Gastroesophageal sphincter (tissue), 4 donors: ENCODE measurements around the gene CUBN. TPM values are rescaled to one million over a fixed set of nuclear protein-coding genes. Genes with fewer than 3 reads are reported as not detected.

Experiments
- ATAC-seq: fragments of 150-250 bp; one replicate; pipeline ENCODE4 v1.9.1; 2016; ENCODE audit warnings: mild to moderate bottlenecking, moderate library complexity
- H3K27ac ChIP-seq, 4 donors: fragments of 200-600 bp; sonication (generic) in 3 of 4; 1 replicate in 3 of 4; 2 replicates in 1 of 4; pipeline ENCODE4 v1.5.1; 2016 to 2019
- H3K27me3 ChIP-seq: fragments of 200-600 bp; sonication (generic); one replicate; pipeline ENCODE4 v1.5.1; 2019
- H3K36me3 ChIP-seq, 2 donors: fragments of 200-600 bp; sonication (generic); one replicate each; pipeline ENCODE4 v1.5.1; 2019; ENCODE audit warnings: control low read depth in 1 of 2
- H3K4me1 ChIP-seq, 3 donors: fragments of 200-600 bp; sonication (generic); 1 replicate in 2 of 3; 2 replicates in 1 of 3; pipeline ENCODE4 v1.5.1; 2016 to 2019; ENCODE audit warnings: control low read depth in 2 of 3
- H3K4me3 ChIP-seq, 2 donors: fragments of 200-600 bp; sonication (generic); one replicate each; pipeline ENCODE4 v1.5.1; 2019; ENCODE audit warnings: mild to moderate bottlenecking in 1 of 2, moderate library complexity in 1 of 2
- H3K9me3 ChIP-seq, 3 donors: fragments of 200-600 bp; sonication (generic); one replicate each; pipeline ENCODE4 v1.5.1; 2017 to 2019; ENCODE audit warnings: control low read depth in 2 of 3
- EP300 ChIP-seq: sonication (generic); formaldehyde crosslinking; IDR thresholded peaks from one replicate; pipeline ENCODE4 v1.6.1; 2017; ENCODE audit warnings: antibody characterized with exemption, mild to moderate bottlenecking
- POLR2A ChIP-seq, 2 donors: fragments of 450-650 bp; IDR thresholded peaks; one replicate each; pipeline ENCODE4 v1.6.1; 2017; ENCODE audit warnings: antibody characterized with exemption in 2 of 2, mild to moderate bottlenecking in 2 of 2, moderate library complexity in 1 of 2
- POLR2AphosphoS5 ChIP-seq: sonication (generic); formaldehyde crosslinking; IDR thresholded peaks from one replicate; pipeline ENCODE4 v1.6.1; 2017; ENCODE audit warnings: antibody characterized with exemption
- WGBS, 2 donors: methylation state at CpG; one replicate each; pipeline ENCODE4 v1.1.5; 2018; ENCODE audit warnings: low coverage in 1 of 2; 5-methylcytosine and 5-hydroxymethylcytosine counted together
- total RNA-seq, 4 donors: library from RNA; depleted of rRNA; stranded (reverse); fragments of >200 nt; gene quantifications; one replicate each; pipeline ENCODE4 v1.1.0, GENCODE V29; 2016
- TF ChIP-seq, protein P1 (sequence below), 4 experiments: fragments of 200-600 bp in 2 of 4; fragments of 450-650 bp in 2 of 4; sonication (generic) in 1 of 4; IDR thresholded peaks; one replicate each; pipeline ENCODE4 v1.5.1; 2017 to 2019; ENCODE audit warnings: antibody characterized with exemption in 4 of 4, mild to moderate bottlenecking in 2 of 4, moderate library complexity in 2 of 4

The CUBN gene
- total RNA-seq, 4 donors from 2014 or later = 0.37 to 2.8 (median 1.6) TPM

DNA sequence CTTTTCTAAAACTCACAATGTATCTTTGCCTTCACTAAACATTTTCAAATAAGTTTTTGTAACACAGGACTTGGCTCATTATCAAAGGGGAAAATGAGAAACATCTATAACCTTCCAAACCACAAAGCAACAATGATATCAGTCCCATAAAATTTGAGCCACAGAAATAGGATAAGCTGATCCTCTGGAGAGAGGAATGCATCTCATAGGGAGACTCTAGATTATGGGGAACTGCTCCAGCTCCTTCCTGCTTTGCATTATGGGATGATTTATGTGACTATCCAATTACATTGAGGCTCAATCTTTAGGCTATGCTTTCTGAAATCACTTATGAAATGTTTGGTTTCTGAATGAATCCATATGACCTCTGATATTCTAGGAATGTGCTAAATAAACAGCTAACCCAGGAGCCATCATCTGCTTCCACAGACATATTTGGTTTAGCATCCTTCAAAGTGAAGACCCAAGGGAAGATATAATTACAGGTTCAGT, 70.4 kb downstream of the CUBN start:
- H3K4me1 ChIP-seq = peaks cover 0 to 6% (median 6%) of the 10 kb centered on the region in 3 donors
- TF ChIP-seq, protein P1, sequence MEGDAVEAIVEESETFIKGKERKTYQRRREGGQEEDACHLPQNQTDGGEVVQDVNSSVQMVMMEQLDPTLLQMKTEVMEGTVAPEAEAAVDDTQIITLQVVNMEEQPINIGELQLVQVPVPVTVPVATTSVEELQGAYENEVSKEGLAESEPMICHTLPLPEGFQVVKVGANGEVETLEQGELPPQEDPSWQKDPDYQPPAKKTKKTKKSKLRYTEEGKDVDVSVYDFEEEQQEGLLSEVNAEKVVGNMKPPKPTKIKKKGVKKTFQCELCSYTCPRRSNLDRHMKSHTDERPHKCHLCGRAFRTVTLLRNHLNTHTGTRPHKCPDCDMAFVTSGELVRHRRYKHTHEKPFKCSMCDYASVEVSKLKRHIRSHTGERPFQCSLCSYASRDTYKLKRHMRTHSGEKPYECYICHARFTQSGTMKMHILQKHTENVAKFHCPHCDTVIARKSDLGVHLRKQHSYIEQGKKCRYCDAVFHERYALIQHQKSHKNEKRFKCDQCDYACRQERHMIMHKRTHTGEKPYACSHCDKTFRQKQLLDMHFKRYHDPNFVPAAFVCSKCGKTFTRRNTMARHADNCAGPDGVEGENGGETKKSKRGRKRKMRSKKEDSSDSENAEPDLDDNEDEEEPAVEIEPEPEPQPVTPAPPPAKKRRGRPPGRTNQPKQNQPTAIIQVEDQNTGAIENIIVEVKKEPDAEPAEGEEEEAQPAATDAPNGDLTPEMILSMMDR (IDR thresholded peaks at IDR 0.05) = no peak
- TF ChIP-seq POLR2A (IDR thresholded peaks at IDR 0.05) (no peak), POLR2AphosphoS5 (no peak), EP300 (no peak)
- H3K4me3 ChIP-seq = no peak overlapping the region
- H3K27me3 ChIP-seq = no peaks in the 10 kb centered on the region
- no peak overlapping the region for H3K27ac ChIP-seq
- no peaks in the 10 kb centered on the region for H3K9me3 ChIP-seq
- no peaks in the 10 kb centered on the region for H3K36me3 ChIP-seq
- no peak for ATAC-seq

DNA sequence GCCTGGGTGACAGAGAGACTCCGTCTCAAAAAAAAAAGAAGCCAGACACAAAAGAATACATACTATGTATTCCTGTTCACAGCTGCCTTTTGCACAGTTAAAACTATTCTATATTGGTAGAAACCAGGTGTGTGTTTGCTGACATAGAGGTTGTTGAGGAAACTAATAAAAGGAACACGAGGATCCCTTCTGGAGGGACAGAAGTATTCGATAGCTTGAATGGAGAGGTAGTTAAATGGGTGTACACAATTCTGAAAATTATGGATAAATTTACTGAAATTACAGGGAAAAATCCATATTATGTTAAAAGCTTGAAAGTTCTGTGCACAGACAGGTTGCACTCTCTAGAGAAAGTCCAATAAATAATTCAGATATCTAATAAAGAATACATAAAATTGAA, 71.5 kb downstream of the CUBN start:
- Histone ChIP-seq H3K36me3 (no peaks in the 10 kb centered on the region), H3K27ac (no peak overlapping the region), H3K9me3 (no peaks in the 10 kb centered on the region), H3K27me3 (no peaks in the 10 kb centered on the region), H3K4me1 (peaks cover 0 to 6% (median 6%) of the 10 kb centered on the region in 3 donors), H3K4me3 (no peak overlapping the region)
- WGBS, 2 donors = 82 to 93% methylated on average over 2 to 3 of the region's 3 CpGs
- TF ChIP-seq, protein P1 (IDR thresholded peaks at IDR 0.05) = no peak
- no peak for TF ChIP-seq EP300
- ATAC-seq = no peak

DNA sequence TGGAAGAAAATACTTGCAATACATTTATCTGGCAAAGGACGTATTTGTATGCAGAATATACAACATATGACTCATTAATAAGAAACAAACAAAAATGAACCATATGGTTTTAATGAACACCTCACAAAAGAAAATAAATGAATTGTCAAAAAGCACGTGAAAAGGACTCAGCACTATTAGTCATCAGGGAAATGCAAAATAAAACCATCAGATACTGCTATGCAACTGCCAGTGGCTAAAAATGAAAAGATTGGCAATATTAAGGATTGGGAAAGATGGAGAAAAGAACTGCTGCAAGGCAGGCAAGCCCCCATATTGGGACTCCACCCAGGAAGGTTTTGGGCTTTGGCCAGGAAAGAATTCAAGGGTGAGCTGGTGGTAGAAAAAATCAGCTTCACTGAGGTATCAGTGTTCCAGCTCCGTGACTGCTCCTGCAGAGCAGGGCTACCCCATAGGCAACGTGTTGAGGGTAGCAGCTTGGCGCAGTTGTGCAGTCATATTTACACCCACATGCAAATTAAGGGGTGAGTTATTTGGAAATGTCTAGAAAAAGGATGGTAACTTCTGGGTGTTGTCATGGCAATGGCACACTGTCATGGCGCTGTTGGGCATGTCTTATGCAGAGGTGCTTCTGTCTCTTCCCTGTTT, 72.7 kb downstream of the CUBN start:
- no peaks in the 10 kb centered on the region for H3K36me3 ChIP-seq
- H3K9me3 ChIP-seq = no peaks in the 10 kb centered on the region
- no peaks in the 10 kb centered on the region for H3K27me3 ChIP-seq
- ATAC-seq = no peak
- TF ChIP-seq EP300 (no peak), POLR2AphosphoS5 (no peak), POLR2A (IDR thresholded peaks at IDR 0.05) (no peak)
- TF ChIP-seq, protein P1 (IDR thresholded peaks at IDR 0.05) = no peak
- H3K4me3 ChIP-seq = no peak overlapping the region
- H3K27ac ChIP-seq = no peak overlapping the region
- H3K4me1 ChIP-seq = no peaks in the 10 kb centered on the region
- 75 to 78% methylated on average over 6 of the region's 6 CpGs for WGBS, 2 donors

DNA sequence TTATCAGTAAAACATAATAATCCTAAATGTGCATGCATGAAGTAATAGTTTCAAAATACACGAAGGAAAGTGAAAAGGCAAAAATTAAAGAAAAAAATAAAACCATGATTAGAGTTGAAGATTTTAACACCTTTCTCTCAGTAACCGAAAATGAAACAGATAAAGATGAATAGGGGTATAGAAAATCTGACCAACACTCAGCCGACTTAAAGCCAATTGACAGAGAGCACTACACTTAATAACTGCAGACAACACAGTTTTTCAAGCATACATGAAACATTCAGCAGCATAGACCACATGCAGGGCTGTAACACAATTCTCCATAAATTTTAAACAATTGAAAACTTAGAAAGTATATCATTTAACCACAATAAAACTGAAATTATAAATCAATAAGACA, 76.1 kb downstream of the CUBN start:
- no peaks in the 10 kb centered on the region for H3K4me1 ChIP-seq
- H3K36me3 ChIP-seq = no peaks in the 10 kb centered on the region
- TF ChIP-seq, protein P1 (IDR thresholded peaks at IDR 0.05) = no peak
- no peak for TF ChIP-seq POLR2AphosphoS5
- no peak for TF ChIP-seq POLR2A (IDR thresholded peaks at IDR 0.05)
- no peak for TF ChIP-seq EP300
- 89 to 93% methylated on average over 3 of the region's 3 CpGs for WGBS, 2 donors
- no peak overlapping the region for H3K27ac ChIP-seq
- no peaks in the 10 kb centered on the region for H3K9me3 ChIP-seq
- H3K27me3 ChIP-seq = no peaks in the 10 kb centered on the region
- ATAC-seq = no peak
- H3K4me3 ChIP-seq = no peak overlapping the region

DNA sequence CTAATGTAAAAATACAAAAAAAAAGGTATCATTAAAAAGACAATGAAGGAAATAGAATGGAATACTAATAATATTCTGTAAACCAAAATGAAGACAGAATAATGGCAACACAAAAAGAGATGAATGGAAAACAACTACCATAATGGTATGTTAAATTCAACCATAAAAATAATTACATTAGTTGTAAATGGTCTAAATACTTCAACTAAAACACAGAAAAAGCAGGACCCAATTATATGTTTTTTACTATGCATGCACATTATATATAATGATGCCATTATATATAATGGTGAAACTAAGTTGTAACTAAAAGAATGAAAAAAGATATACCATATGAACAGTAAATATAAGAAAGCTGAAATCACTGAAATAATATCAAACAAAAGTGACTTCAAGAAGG, 76.5 kb downstream of the CUBN start:
- Histone ChIP-seq H3K4me1 (no peaks in the 10 kb centered on the region), H3K27ac (no peak overlapping the region), H3K27me3 (no peaks in the 10 kb centered on the region), H3K4me3 (no peak overlapping the region), H3K9me3 (no peaks in the 10 kb centered on the region), H3K36me3 (no peaks in the 10 kb centered on the region)
- TF ChIP-seq POLR2AphosphoS5 = no peak
- TF ChIP-seq EP300 = no peak
- TF ChIP-seq POLR2A (IDR thresholded peaks at IDR 0.05) = no peak
- TF ChIP-seq, protein P1 (IDR thresholded peaks at IDR 0.05) = no peak
- no peak for ATAC-seq
